RCC 7860 (cell line): Measurements from ENCODE around the gene ADK.

ENCODE experiments used
- DNase-seq: peaks from one replicate; pipeline ENCODE4 v3.0.0-alpha.2; 2015; ENCODE audit warnings: low spot score
- FAIRE-seq: peaks from 2 replicates; lab custom pipeline; 2012; peaks lifted over from hg19 to GRCh38; lab: Jason Lieb, UNC

ADK gene

GRCh38 chr10:74685564-74685963, 534.5 kb downstream of the ADK start:
- no peak for FAIRE-seq
- DNase-seq, result no peak

GRCh38 chr10:74690393-74690792, 539.4 kb downstream of the ADK start:
- no peak for FAIRE-seq

GRCh38 chr10:74691164-74691563, 540.1 kb downstream of the ADK start:
- FAIRE-seq, result no peak
- DNase-seq, result no peak

More at GRCh38 chr10:74690393-74690792, 539.4 kb downstream of the ADK start:
- no peak for DNase-seq

- FAIRE-seq, result no peak
- DNase-seq, result no peak
Observed at GRCh38 chr10:74704629-74705357, 553.8 kb downstream of the ADK start.

GRCh38 chr10:74705358-74705980, 554.4 kb downstream of the ADK start:
- FAIRE-seq, result no peak
- no peak for DNase-seq

- DNase-seq, result no peak
- FAIRE-seq, result no peak
Observed at GRCh38 chr10:74706966-74707365, 555.9 kb downstream of the ADK start.

- FAIRE-seq (no peak), DNase-seq (no peak)
Observed at GRCh38 chr10:74708246-74708645, 557.2 kb downstream of the ADK start.

GRCh38 chr10:74718208-74718607, 567.2 kb downstream of the ADK start:
- FAIRE-seq, result no peak
- no peak for DNase-seq

- no peak for FAIRE-seq
- DNase-seq, result no peak
Observed at GRCh38 chr10:74728225-74728624, 577.2 kb downstream of the ADK start.

GRCh38 chr10:74730246-74730645, 579.2 kb downstream of the ADK start:
- no peak for FAIRE-seq

GRCh38 chr10:74733612-74734011, 582.6 kb downstream of the ADK start:
- DNase-seq (no peak), FAIRE-seq (no peak)

More at GRCh38 chr10:74730246-74730645, 579.2 kb downstream of the ADK start:
- no peak for DNase-seq

GRCh38 chr10:74736029-74736428, 585.0 kb downstream of the ADK start:
- DNase-seq, result no peak
- FAIRE-seq, result no peak

- FAIRE-seq (no peak), DNase-seq (no peak)
Observed at GRCh38 chr10:74738052-74738451, 587.0 kb downstream of the ADK start.

- DNase-seq (no peak), FAIRE-seq (no peak)
Observed at GRCh38 chr10:74738542-74738941, 587.5 kb downstream of the ADK start.

- FAIRE-seq, result no peak
Observed at GRCh38 chr10:74738985-74739567, 588.1 kb downstream of the ADK start.

GRCh38 chr10:74743401-74743800, 592.4 kb downstream of the ADK start:
- no peak for DNase-seq
- FAIRE-seq, result no peak

More at GRCh38 chr10:74738985-74739567, 588.1 kb downstream of the ADK start:
- no peak for DNase-seq

- DNase-seq (no peak), FAIRE-seq (no peak)
Observed at GRCh38 chr10:74745449-74745848, 594.4 kb downstream of the ADK start.

- FAIRE-seq (no peak), DNase-seq (no peak)
Observed at GRCh38 chr10:74746813-74747212, 595.8 kb downstream of the ADK start.

- no peak for DNase-seq
- no peak for FAIRE-seq
Observed at GRCh38 chr10:74748468-74749031, 597.5 kb downstream of the ADK start.

- DNase-seq (no peak), FAIRE-seq (no peak)
Observed at GRCh38 chr10:74750848-74751274, 599.8 kb downstream of the ADK start.

- DNase-seq (no peak), FAIRE-seq (no peak)
Observed at GRCh38 chr10:74752371-74753040, 601.5 kb downstream of the ADK start.
